Fibroblast of pulmonary artery (primary cell): ENCODE measurements around the gene NPPB.
"Not testable (repeated sequence)": the region's sequence is repeated elsewhere in the genome, so short reads cannot be mapped to it uniquely, and the experiment has no call there.

ENCODE experiments used
- DNase-seq: peaks from one replicate; pipeline ENCODE4 v3.0.0-alpha.2; 2010; ENCODE audit warnings: low read depth
- H3K4me3 ChIP-seq: replicated peaks from 2 replicates; pipeline ENCODE4 v1.5.1; 2011; ENCODE audit warnings: low read depth, mild to moderate bottlenecking, control low read depth, low read length, moderate library complexity
- CTCF ChIP-seq: IDR thresholded peaks from 2 replicates; pipeline ENCODE4 v1.5.1; 2011; ENCODE audit warnings: mild to moderate bottlenecking, control low read depth, low read length, inconsistent platforms; ENCODE audit errors: missing control alignments

Gene NPPB

GRCh38 chr1:11898831-11899467 is 40.2 kb upstream of the NPPB start:
- TF ChIP-seq CTCF = no peak
- H3K4me3 ChIP-seq = no peak overlapping the region
- DNase-seq = no peak

- H3K4me3 ChIP-seq = no peak overlapping the region
- no peak for TF ChIP-seq CTCF
- DNase-seq = no peak
These were observed 39.5 kb upstream of the NPPB start for GRCh38 chr1:11898086-11898785.

- not testable (repeated sequence) for DNase-seq, H3K4me3 ChIP-seq
These were observed 35.8 kb upstream of the NPPB start for GRCh38 chr1:11894501-11894900.

- DNase-seq = peak; percentile 51
- TF ChIP-seq CTCF = peak; percentile 97
- H3K4me3 ChIP-seq = no peak overlapping the region
These were observed 35.1 kb upstream of the NPPB start for GRCh38 chr1:11893907-11894251.

- H3K4me3 ChIP-seq = no peak overlapping the region
- no peak for TF ChIP-seq CTCF
- no peak for DNase-seq
These were observed 32.9 kb upstream of the NPPB start for GRCh38 chr1:11891433-11892186.

- no peak overlapping the region for H3K4me3 ChIP-seq
- TF ChIP-seq CTCF = no peak
- no peak for DNase-seq
These were observed 30.1 kb upstream of the NPPB start for GRCh38 chr1:11888877-11889208.

GRCh38 chr1:11888206-11888876 is 29.6 kb upstream of the NPPB start:
- no peak for TF ChIP-seq CTCF
- no peak overlapping the region for H3K4me3 ChIP-seq
- DNase-seq = no peak
